T-helper 1 cell treated with Interleukin-12 subunit alpha and Interleukin-12 subunit beta and Interleukin-4 antibody, amounts not matched to agents 30 μg/mL and 1 μg/mL, for 36 hours (primary cell): ENCODE measurements around the gene CLCF1.

Source experiments
- H3K27ac Mint-ChIP-seq: one replicate; pipeline ENCODE4 v1.8.0; 2021; ENCODE audit warnings: mild to moderate bottlenecking, mixed read lengths
- H3K27me3 Mint-ChIP-seq: one replicate; pipeline ENCODE4 v1.8.0; 2021; ENCODE audit warnings: low read depth, mixed read lengths
- H3K36me3 Mint-ChIP-seq: one replicate; pipeline ENCODE4 v1.8.0; 2021; ENCODE audit warnings: low read depth, mixed read lengths
- H3K4me1 Mint-ChIP-seq: one replicate; pipeline ENCODE4 v1.8.0; 2021; ENCODE audit warnings: low read depth, mixed read lengths
- H3K4me3 Mint-ChIP-seq: one replicate; pipeline ENCODE4 v1.8.0; 2021; ENCODE audit warnings: mild to moderate bottlenecking, moderate library complexity, mixed read lengths
- H3K9me3 Mint-ChIP-seq: one replicate; pipeline ENCODE4 v1.8.0; 2021; ENCODE audit warnings: mixed read lengths

CLCF1 gene

GRCh38 chr11:67376873-67377808 is 3.7 kb upstream of the CLCF1 start:
- no peaks in the 10 kb centered on the region for H3K9me3 Mint-ChIP-seq
- peaks cover 48% of the 10 kb centered on the region for H3K27me3 Mint-ChIP-seq
- no peak overlapping the region for H3K27ac Mint-ChIP-seq
- H3K4me3 Mint-ChIP-seq: no peak overlapping the region
- no peaks in the 10 kb centered on the region for H3K36me3 Mint-ChIP-seq
- peaks cover 7% of the 10 kb centered on the region for H3K4me1 Mint-ChIP-seq

- Mint-ChIP-seq H3K36me3 (no peaks in the 10 kb centered on the region), H3K4me3 (no peak overlapping the region), H3K27ac (no peak overlapping the region)
Measured at GRCh38 chr11:67376063-67376820, 2.8 kb upstream of the CLCF1 start.

GRCh38 chr11:67375320-67376055 is 2.1 kb upstream of the CLCF1 start:
- peak overlapping the region; percentile 28 for H3K4me3 Mint-ChIP-seq
- H3K4me1 Mint-ChIP-seq: peaks cover 7% of the 10 kb centered on the region
- H3K9me3 Mint-ChIP-seq: no peaks in the 10 kb centered on the region
- H3K27ac Mint-ChIP-seq: no peak overlapping the region
- H3K27me3 Mint-ChIP-seq: peaks cover 51% of the 10 kb centered on the region
- H3K36me3 Mint-ChIP-seq: no peaks in the 10 kb centered on the region

More at GRCh38 chr11:67376063-67376820, 2.8 kb upstream of the CLCF1 start:
- H3K27me3 Mint-ChIP-seq: peaks cover 51% of the 10 kb centered on the region
- H3K4me1 Mint-ChIP-seq: peaks cover 6% of the 10 kb centered on the region
- H3K9me3 Mint-ChIP-seq: no peaks in the 10 kb centered on the region

- Mint-ChIP-seq H3K9me3 (no peaks in the 10 kb centered on the region), H3K4me3 (peak overlapping the region; percentile 88), H3K27me3 (peaks cover 56% of the 10 kb centered on the region), H3K4me1 (peaks cover 9% of the 10 kb centered on the region), H3K36me3 (no peaks in the 10 kb centered on the region), H3K27ac (no peak overlapping the region)
Measured at GRCh38 chr11:67374571-67375281, 1.3 kb upstream of the CLCF1 start.

- Mint-ChIP-seq H3K9me3 (no peaks in the 10 kb centered on the region), H3K4me1 (peaks cover 12% of the 10 kb centered on the region), H3K27me3 (peaks cover 64% of the 10 kb centered on the region), H3K27ac (peak overlapping the region; percentile 65), H3K4me3 (peak overlapping the region; percentile 88), H3K36me3 (no peaks in the 10 kb centered on the region)
Measured at GRCh38 chr11:67373648-67374570, 511 bp upstream of the CLCF1 start.

- no peak overlapping the region for H3K27ac Mint-ChIP-seq
- no peaks in the 10 kb centered on the region for H3K9me3 Mint-ChIP-seq
- peaks cover 77% of the 10 kb centered on the region for H3K27me3 Mint-ChIP-seq
- H3K36me3 Mint-ChIP-seq: no peaks in the 10 kb centered on the region
- H3K4me1 Mint-ChIP-seq: peaks cover 16% of the 10 kb centered on the region
- no peak overlapping the region for H3K4me3 Mint-ChIP-seq
Measured at GRCh38 chr11:67372321-67372992, 941 bp downstream of the CLCF1 start.

GRCh38 chr11:67371911-67372320 is 1.5 kb downstream of the CLCF1 start:
- H3K27ac Mint-ChIP-seq: peak overlapping the region; percentile 59
- peak overlapping the region; percentile 76 for H3K4me3 Mint-ChIP-seq
- no peaks in the 10 kb centered on the region for H3K9me3 Mint-ChIP-seq
- peaks cover 16% of the 10 kb centered on the region for H3K4me1 Mint-ChIP-seq
- H3K36me3 Mint-ChIP-seq: no peaks in the 10 kb centered on the region
- peaks cover 74% of the 10 kb centered on the region for H3K27me3 Mint-ChIP-seq

GRCh38 chr11:67371189-67371910 is 2.0 kb downstream of the CLCF1 start:
- no peaks in the 10 kb centered on the region for H3K9me3 Mint-ChIP-seq
- peak overlapping the region; percentile 76 for H3K4me3 Mint-ChIP-seq
- peaks cover 16% of the 10 kb centered on the region for H3K4me1 Mint-ChIP-seq
- peak overlapping the region; percentile 59 for H3K27ac Mint-ChIP-seq
- H3K36me3 Mint-ChIP-seq: no peaks in the 10 kb centered on the region
- peaks cover 70% of the 10 kb centered on the region for H3K27me3 Mint-ChIP-seq

- H3K36me3 Mint-ChIP-seq: no peaks in the 10 kb centered on the region
- H3K4me1 Mint-ChIP-seq: peaks cover 16% of the 10 kb centered on the region
- peaks cover 70% of the 10 kb centered on the region for H3K27me3 Mint-ChIP-seq
- H3K9me3 Mint-ChIP-seq: no peaks in the 10 kb centered on the region
- H3K4me3 Mint-ChIP-seq: peak overlapping the region; percentile 52
- H3K27ac Mint-ChIP-seq: no peak overlapping the region
Measured at GRCh38 chr11:67370351-67371076, 2.9 kb downstream of the CLCF1 start.

- H3K27ac Mint-ChIP-seq: no peak overlapping the region
- H3K4me3 Mint-ChIP-seq: no peak overlapping the region
- H3K36me3 Mint-ChIP-seq: no peaks in the 10 kb centered on the region
- no peaks in the 10 kb centered on the region for H3K9me3 Mint-ChIP-seq
- H3K4me1 Mint-ChIP-seq: peaks cover 17% of the 10 kb centered on the region
- peaks cover 67% of the 10 kb centered on the region for H3K27me3 Mint-ChIP-seq
Measured at GRCh38 chr11:67369801-67370284, 3.6 kb downstream of the CLCF1 start.

GRCh38 chr11:67369275-67369674 is 4.1 kb downstream of the CLCF1 start:
- Mint-ChIP-seq H3K36me3 (no peaks in the 10 kb centered on the region), H3K4me3 (no peak overlapping the region), H3K27ac (no peak overlapping the region)

More at GRCh38 chr11:67369275-67369674, 4.1 kb downstream of the CLCF1 start:
- H3K9me3 Mint-ChIP-seq: no peaks in the 10 kb centered on the region
- peaks cover 65% of the 10 kb centered on the region for H3K27me3 Mint-ChIP-seq
- H3K4me1 Mint-ChIP-seq: peaks cover 20% of the 10 kb centered on the region
